Stimulated activated naive CD8-positive, alpha-beta T cell treated with anti-CD3 and anti-CD28 coated beads, Interleukin-15, amount 100 ng/mL, for 72 hours (primary cell): ENCODE measurements around the gene MTUS2.
"Not testable (repeated sequence)": the region's sequence is repeated elsewhere in the genome, so short reads cannot be mapped to it uniquely, and the experiment has no call there.

ENCODE experiments used
- ATAC-seq: fragments of 150-1000 bp; cut with Tn5 transposase; 2 replicates; pipeline ENCODE4 v1.10.0; 2021; ENCODE audit warnings: mild to moderate bottlenecking, moderate library complexity
- DNase-seq, 2 donors: peaks; one replicate each; pipeline ENCODE4 v3.0.0; 2021 to 2022
- H3K27ac Mint-ChIP-seq, 2 donors: one replicate each; pipeline ENCODE4 v1.8.0; 2022; ENCODE audit warnings: mild to moderate bottlenecking in 2 of 2, mixed read lengths in 2 of 2, moderate library complexity in 2 of 2
- H3K27me3 Mint-ChIP-seq: one replicate; pipeline ENCODE4 v1.8.0; 2022; ENCODE audit warnings: mixed read lengths
- H3K4me1 Mint-ChIP-seq: one replicate; pipeline ENCODE4 v1.8.0; 2022; ENCODE audit warnings: mild to moderate bottlenecking, mixed read lengths
- H3K4me3 Mint-ChIP-seq, 2 donors: one replicate each; pipeline ENCODE4 v1.8.0; 2022; ENCODE audit warnings: mild to moderate bottlenecking in 2 of 2, mixed read lengths in 2 of 2, moderate library complexity in 1 of 2
- H3K9me3 Mint-ChIP-seq, 2 donors: one replicate each; pipeline ENCODE4 v1.8.0; 2022; ENCODE audit warnings: mixed read lengths in 2 of 2

Gene MTUS2

GRCh38 chr13:29204651-29205050, 384.5 kb downstream of the MTUS2 start:
- Mint-ChIP-seq H3K9me3 (peaks cover 6 to 29% of the 10 kb centered on the region in 2 donors), H3K27me3 (no peaks in the 10 kb centered on the region), H3K4me1 (no peaks in the 10 kb centered on the region), H3K4me3 (no peak overlapping the region), H3K27ac (no peak overlapping the region)
- ATAC-seq = no peak
- no peak for DNase-seq

- DNase-seq (no peak), ATAC-seq (no peak)
- no peak overlapping the region for H3K4me3 Mint-ChIP-seq
- H3K27me3 Mint-ChIP-seq = peaks cover 6% of the 10 kb centered on the region
- H3K9me3 Mint-ChIP-seq = peaks cover 6 to 45% of the 10 kb centered on the region in 2 donors
- H3K27ac Mint-ChIP-seq = peak overlapping the region in 1 of 2 donors; percentile 9
- no peaks in the 10 kb centered on the region for H3K4me1 Mint-ChIP-seq
Observed at GRCh38 chr13:29210676-29211075, 390.5 kb downstream of the MTUS2 start.

GRCh38 chr13:29211162-29211561, 391.0 kb downstream of the MTUS2 start:
- not testable (repeated sequence) for ATAC-seq, H3K4me1 Mint-ChIP-seq, DNase-seq, H3K27ac Mint-ChIP-seq, H3K4me3 Mint-ChIP-seq, H3K27me3 Mint-ChIP-seq
- peaks cover 6 to 45% of the 10 kb centered on the region in 2 donors for H3K9me3 Mint-ChIP-seq

- Mint-ChIP-seq H3K9me3 (peaks cover 0 to 5% of the 10 kb centered on the region in 2 donors), H3K27ac (no peak overlapping the region), H3K27me3 (no peaks in the 10 kb centered on the region), H3K4me1 (no peaks in the 10 kb centered on the region), H3K4me3 (no peak overlapping the region)
- DNase-seq (no peak), ATAC-seq (no peak)
Observed at GRCh38 chr13:29222458-29222857, 402.3 kb downstream of the MTUS2 start.

GRCh38 chr13:29224206-29224605, 404.1 kb downstream of the MTUS2 start:
- Mint-ChIP-seq H3K27me3 (no peaks in the 10 kb centered on the region), H3K4me3 (no peak overlapping the region), H3K9me3 (peaks cover 0 to 5% of the 10 kb centered on the region in 2 donors), H3K27ac (no peak overlapping the region), H3K4me1 (no peaks in the 10 kb centered on the region)
- DNase-seq (no peak), ATAC-seq (no peak)

GRCh38 chr13:29227576-29227975, 407.4 kb downstream of the MTUS2 start:
- no peaks in the 10 kb centered on the region for H3K9me3 Mint-ChIP-seq
- no peak overlapping the region for H3K27ac Mint-ChIP-seq
- H3K27me3 Mint-ChIP-seq = no peaks in the 10 kb centered on the region
- no peak for ATAC-seq
- H3K4me1 Mint-ChIP-seq = no peaks in the 10 kb centered on the region
- no peak overlapping the region for H3K4me3 Mint-ChIP-seq
- no peak for DNase-seq

GRCh38 chr13:29230299-29230845, 410.2 kb downstream of the MTUS2 start:
- Mint-ChIP-seq H3K27ac (no peak overlapping the region), H3K9me3 (no peaks in the 10 kb centered on the region), H3K4me3 (no peak overlapping the region), H3K4me1 (no peaks in the 10 kb centered on the region), H3K27me3 (no peaks in the 10 kb centered on the region)
- DNase-seq (no peak), ATAC-seq (no peak)

GRCh38 chr13:29239653-29240525, 419.8 kb downstream of the MTUS2 start:
- H3K9me3 Mint-ChIP-seq = peaks cover 10 to 14% of the 10 kb centered on the region in 2 donors
- H3K4me1 Mint-ChIP-seq = no peaks in the 10 kb centered on the region
- DNase-seq = no peak
- H3K27me3 Mint-ChIP-seq = no peaks in the 10 kb centered on the region
- H3K4me3 Mint-ChIP-seq = no peak overlapping the region
- no peak overlapping the region for H3K27ac Mint-ChIP-seq
- no peak for ATAC-seq

GRCh38 chr13:29254626-29255370, 434.7 kb downstream of the MTUS2 start:
- Mint-ChIP-seq H3K4me3 (no peak overlapping the region), H3K27ac (no peak overlapping the region), H3K27me3 (no peaks in the 10 kb centered on the region), H3K4me1 (no peaks in the 10 kb centered on the region), H3K9me3 (no peaks in the 10 kb centered on the region)
- DNase-seq (no peak), ATAC-seq (no peak)

- no peak for DNase-seq
- H3K9me3 Mint-ChIP-seq = no peaks in the 10 kb centered on the region
- H3K27ac Mint-ChIP-seq = no peak overlapping the region
Observed at GRCh38 chr13:29255567-29255966, 435.4 kb downstream of the MTUS2 start.

GRCh38 chr13:29260684-29261083, 440.5 kb downstream of the MTUS2 start:
- Mint-ChIP-seq H3K9me3 (peaks cover 0 to 7% of the 10 kb centered on the region in 2 donors), H3K27ac (peak overlapping the region in 1 of 2 donors; percentile 13), H3K4me1 (no peaks in the 10 kb centered on the region), H3K4me3 (no peak overlapping the region), H3K27me3 (no peaks in the 10 kb centered on the region)
- DNase-seq = no peak
- ATAC-seq = no peak

More at GRCh38 chr13:29255567-29255966, 435.4 kb downstream of the MTUS2 start:
- no peak for ATAC-seq
- no peaks in the 10 kb centered on the region for H3K27me3 Mint-ChIP-seq
- no peak overlapping the region for H3K4me3 Mint-ChIP-seq
- no peaks in the 10 kb centered on the region for H3K4me1 Mint-ChIP-seq

- Mint-ChIP-seq H3K4me1 (no peaks in the 10 kb centered on the region), H3K4me3 (no peak overlapping the region), H3K27me3 (no peaks in the 10 kb centered on the region), H3K27ac (no peak overlapping the region), H3K9me3 (peaks cover 0 to 7% of the 10 kb centered on the region in 2 donors)
- ATAC-seq = no peak
- no peak for DNase-seq
Observed at GRCh38 chr13:29266261-29266660, 446.1 kb downstream of the MTUS2 start.

- Mint-ChIP-seq H3K27ac (no peak overlapping the region), H3K9me3 (peaks cover 0 to 7% of the 10 kb centered on the region in 2 donors), H3K27me3 (no peaks in the 10 kb centered on the region), H3K4me1 (no peaks in the 10 kb centered on the region), H3K4me3 (no peak overlapping the region)
- ATAC-seq (no peak), DNase-seq (no peak)
Observed at GRCh38 chr13:29266756-29267733, 446.9 kb downstream of the MTUS2 start.

GRCh38 chr13:29270271-29270985, 450.3 kb downstream of the MTUS2 start:
- H3K4me1 Mint-ChIP-seq = no peaks in the 10 kb centered on the region
- no peaks in the 10 kb centered on the region for H3K27me3 Mint-ChIP-seq
- H3K9me3 Mint-ChIP-seq = no peaks in the 10 kb centered on the region
- DNase-seq (no peak), ATAC-seq (no peak)
- no peak overlapping the region for H3K4me3 Mint-ChIP-seq
- peak overlapping the region in 1 of 2 donors; percentile 9 for H3K27ac Mint-ChIP-seq
